Nucleus accumbens (tissue), 56 donors: ENCODE measurements around the gene TAF11.
"Not testable (repeated sequence)": the region's sequence is repeated elsewhere in the genome, so short reads cannot be mapped to it uniquely, and the experiment has no call there.

Experiments used
- DNase-seq, 56 donors: peaks; one replicate each; lab custom pipeline; 2025; lab: John Stamatoyannopoulos, UW

The TAF11 gene

GRCh38 chr6:34887753-34888513 lies at the start of gene TAF11:
Gene TAF11 (minus strand): TSS chr6:34888042. CDS start chr6:34887957, 85 bp downstream.
- DNase-seq = peak in 55 of 56 donors; percentile 32 to 96 (median 84)

- DNase-seq = peak in 11 of 56 donors; percentile 1 to 38 (median 6)
Observed at GRCh38 chr6:34934516-34934915, 46.7 kb upstream of the TAF11 start.

GRCh38 chr6:34932202-34932601 lies 44.4 kb upstream of the TAF11 start:
- DNase-seq = not testable (repeated sequence)

- DNase-seq = no peak
Observed at GRCh38 chr6:34930221-34930620, 42.4 kb upstream of the TAF11 start.

- peak in 2 of 56 donors; percentile 2 to 8 for DNase-seq
Observed at GRCh38 chr6:34929241-34929978, 41.6 kb upstream of the TAF11 start.

- no peak for DNase-seq
Observed at GRCh38 chr6:34928695-34929094, 40.9 kb upstream of the TAF11 start.

GRCh38 chr6:34928220-34928619 lies 40.4 kb upstream of the TAF11 start:
- no peak for DNase-seq

- peak in 1 of 56 donors; percentile 7 for DNase-seq
Observed at GRCh38 chr6:34926655-34927054, 38.8 kb upstream of the TAF11 start.

GRCh38 chr6:34924831-34925625 lies 37.2 kb upstream of the TAF11 start:
- DNase-seq = no peak

GRCh38 chr6:34922177-34922663 lies 34.4 kb upstream of the TAF11 start:
- DNase-seq = no peak

- DNase-seq = no peak
Observed at GRCh38 chr6:34920097-34920496, 32.3 kb upstream of the TAF11 start.

GRCh38 chr6:34919651-34920050 lies 31.8 kb upstream of the TAF11 start:
- DNase-seq = no peak

GRCh38 chr6:34917626-34918285 lies 29.9 kb upstream of the TAF11 start:
- DNase-seq = no peak

- no peak for DNase-seq
Observed at GRCh38 chr6:34916348-34916967, 28.6 kb upstream of the TAF11 start.

GRCh38 chr6:34914358-34914757 lies 26.5 kb upstream of the TAF11 start:
- DNase-seq = no peak

GRCh38 chr6:34912715-34913464 lies 25.0 kb upstream of the TAF11 start:
- DNase-seq = no peak

GRCh38 chr6:34911822-34912221 lies 24.0 kb upstream of the TAF11 start:
- no peak for DNase-seq

GRCh38 chr6:34909320-34909883 lies 21.6 kb upstream of the TAF11 start:
- no peak for DNase-seq

GRCh38 chr6:34908194-34908593 lies 20.4 kb upstream of the TAF11 start:
- no peak for DNase-seq
